Activated B cell treated with CpG ODN at 0.5 μM for 24 hours (primary cell): Measurements from ENCODE around the gene LRCH1. TPM values are rescaled to one million over a fixed set of nuclear protein-coding genes. Genes with fewer than 3 reads are reported as not detected.

Experiments
- ATAC-seq: fragments of 200-7000 bp; cut with Tn5 transposase; one replicate; pipeline ENCODE4 v1.10.0; 2021; ENCODE audit warnings: low read depth, mild to moderate bottlenecking, moderate library complexity
- CTCF ChIA-PET: fragments of 350-600 bp; sonication (Branson Sonifier 250); formaldehyde crosslinking; loops from one replicate; lab custom pipeline; 2021; ENCODE audit warnings: antibody characterized with exemption; lab: Charles Lee
- POLR2A ChIA-PET: fragments of 350-600 bp; sonication (Branson Sonifier 250); formaldehyde crosslinking; loops from one replicate; lab custom pipeline; 2021; ENCODE audit warnings: antibody characterized with exemption; lab: Charles Lee
- DNase-seq: peaks from one replicate; pipeline ENCODE4 v3.0.0; 2022
- H3K27ac Mint-ChIP-seq: one replicate; pipeline ENCODE4 v1.8.0; 2020; ENCODE audit warnings: mixed read lengths
- H3K27me3 Mint-ChIP-seq: one replicate; pipeline ENCODE4 v1.8.0; 2021; ENCODE audit warnings: mixed read lengths
- H3K36me3 Mint-ChIP-seq: one replicate; pipeline ENCODE4 v1.8.0; 2021; ENCODE audit warnings: low read depth, mixed read lengths
- H3K4me1 Mint-ChIP-seq: one replicate; pipeline ENCODE4 v1.8.0; 2021; ENCODE audit warnings: mixed read lengths
- H3K4me3 Mint-ChIP-seq: one replicate; pipeline ENCODE4 v1.8.0; 2020; ENCODE audit warnings: mild to moderate bottlenecking, mixed read lengths
- H3K9me3 Mint-ChIP-seq: one replicate; pipeline ENCODE4 v1.8.0; 2020; ENCODE audit warnings: mixed read lengths
- CTCF ChIP-seq: fragments of 200-600 bp; IDR thresholded peaks from one replicate; pipeline ENCODE4 v1.8.0; 2022; ENCODE audit warnings: antibody characterized with exemption, mild to moderate bottlenecking
- intact Hi-C: fragments of 100-400 bp; cut with micrococcal nuclease; formaldehyde crosslinking; loops from one replicate; pipeline ENCODE4 v1.15.1; 2024
- total RNA-seq: library from RNA; stranded (reverse); gene quantifications from 2 replicates; pipeline ENCODE4 v1.2.3, GENCODE V29; 2022

LRCH1 gene
- total RNA-seq, 1 donor from 2014 or later = 46.3 TPM

- Mint-ChIP-seq H3K27ac (peak overlapping the region; percentile 94), H3K36me3 (peaks cover 17% of the 10 kb centered on the region), H3K9me3 (no peaks in the 10 kb centered on the region), H3K4me3 (peak overlapping the region; percentile 96), H3K4me1 (peaks cover 50% of the 10 kb centered on the region), H3K27me3 (no peaks in the 10 kb centered on the region)
- intact Hi-C loops = loop anchor here (1.0 to 10.0 kb wide), 2 partner anchors 16 to 1982 kb away; partner anchors contain the start of gene TSC22D1
- POLR2A ChIA-PET = interaction anchor here (0.9 to 1.7 kb wide), 3 partner anchors 39 to 68 kb away, joined by 3 to 8 read pairs (median 3); no protein-coding TSS in a partner anchor
- CTCF ChIA-PET = interaction anchor here (1.1 to 1.4 kb wide), 2 partner anchors 19 to 123 kb away, joined by 4 to 8 read pairs; no protein-coding TSS in a partner anchor
- ATAC-seq = no peak
- no peak for DNase-seq
- TF ChIP-seq CTCF = no peak
These were observed 3.4 kb downstream of the LRCH1 start for GRCh38 chr13:46556418-46556779.

- DNase-seq (no peak), ATAC-seq (no peak)
- H3K27me3 Mint-ChIP-seq = no peaks in the 10 kb centered on the region
- H3K4me3 Mint-ChIP-seq = no peak overlapping the region
- intact Hi-C loops = loop anchor here (10.0 kb wide), 1 partner anchor 1985 kb away; the partner anchor contains the start of gene TSC22D1
- ChIA-PET POLR2A (no interaction called here), CTCF (interaction anchor here (0.9 kb wide), 1 partner anchor 8 kb away, joined by 3 read pairs; no protein-coding TSS in a partner anchor)
- peaks cover 8% of the 10 kb centered on the region for H3K36me3 Mint-ChIP-seq
- H3K9me3 Mint-ChIP-seq = no peaks in the 10 kb centered on the region
- no peak for TF ChIP-seq CTCF
- H3K4me1 Mint-ChIP-seq = peaks cover 37% of the 10 kb centered on the region
- H3K27ac Mint-ChIP-seq = no peak overlapping the region
These were observed 6.4 kb downstream of the LRCH1 start for GRCh38 chr13:46559272-46559805.

- ATAC-seq (no peak), DNase-seq (no peak)
- CTCF ChIA-PET = interaction anchor here (0.7 kb wide), 2 partner anchors 9 to 119 kb away, joined by 3 to 4 read pairs; no protein-coding TSS in a partner anchor
- H3K36me3 Mint-ChIP-seq = peaks cover 4% of the 10 kb centered on the region
- POLR2A ChIA-PET = no interaction called here
- intact Hi-C loops = no loop called here
- no peak overlapping the region for H3K27ac Mint-ChIP-seq
- no peak overlapping the region for H3K4me3 Mint-ChIP-seq
- no peaks in the 10 kb centered on the region for H3K27me3 Mint-ChIP-seq
- H3K4me1 Mint-ChIP-seq = peaks cover 36% of the 10 kb centered on the region
- no peaks in the 10 kb centered on the region for H3K9me3 Mint-ChIP-seq
- TF ChIP-seq CTCF = no peak
These were observed 7.8 kb downstream of the LRCH1 start for GRCh38 chr13:46560778-46561177.

GRCh38 chr13:46561286-46561685 is 8.3 kb downstream of the LRCH1 start:
- ATAC-seq (no peak), DNase-seq (no peak)
- ChIA-PET CTCF (interaction anchor here (0.7 kb wide), 2 partner anchors 9 to 118 kb away, joined by 3 to 4 read pairs; no protein-coding TSS in a partner anchor), POLR2A (no interaction called here)
- H3K4me3 Mint-ChIP-seq = no peak overlapping the region
- peaks cover 4% of the 10 kb centered on the region for H3K36me3 Mint-ChIP-seq
- H3K27ac Mint-ChIP-seq = no peak overlapping the region
- no peak for TF ChIP-seq CTCF
- no peaks in the 10 kb centered on the region for H3K9me3 Mint-ChIP-seq
- intact Hi-C loops = no loop called here
- H3K4me1 Mint-ChIP-seq = peaks cover 36% of the 10 kb centered on the region
- H3K27me3 Mint-ChIP-seq = no peaks in the 10 kb centered on the region

- intact Hi-C loops = no loop called here
- Mint-ChIP-seq H3K4me1 (peaks cover 36% of the 10 kb centered on the region), H3K27ac (no peak overlapping the region), H3K4me3 (no peak overlapping the region), H3K27me3 (no peaks in the 10 kb centered on the region), H3K9me3 (no peaks in the 10 kb centered on the region), H3K36me3 (peaks cover 4% of the 10 kb centered on the region)
- DNase-seq = no peak
- POLR2A ChIA-PET = no interaction called here
- no peak for TF ChIP-seq CTCF
- CTCF ChIA-PET = no interaction called here
- ATAC-seq = no peak
These were observed 8.7 kb downstream of the LRCH1 start for GRCh38 chr13:46561691-46562090.
